ENCODE measurements around the gene TNFRSF12A.

- TF ChIP-seq USF2 (IDR thresholded peaks at IDR 0.05; ENCODE audit: low read depth, low read length) (no peak), CTCF (conservative IDR thresholded peaks at IDR 0.05; ENCODE audit: low read depth, low read length) (no peak)
These were observed 18.7 kb downstream of the TNFRSF12A start for GRCh38 chr16:3038896-3039295.

Measured in IMR-90 (cell line).